K562 (cell line): ENCODE measurements around the gene CARD11. TPM values are rescaled to one million over a fixed set of nuclear protein-coding genes. Genes with fewer than 3 reads are reported as not detected.

ENCODE experiments used
- ATAC-seq: fragments of 200-7000 bp; cut with Tn5 transposase; 3 replicates; pipeline ENCODE4 v1.9.1; 2020; ENCODE audit warnings: moderate library complexity
- BruUV-seq: library from RNA; stranded (reverse); fragments of 400-500 nt; replicated peaks from 2 replicates; lab custom pipeline; 2021; lab: Mats Ljungman, UMichigan
- CTCF ChIA-PET: fragments of 300-600 bp; formaldehyde crosslinking; extraction: SDS; loops from one replicate; lab custom pipeline; 2021; ENCODE audit warnings: low intra/inter-chr PET ratio; lab: Yijun Ruan, JAX
- POLR2A ChIA-PET: fragments of 300-600, 350-650 bp; sonication (Branson Sonifier 250); formaldehyde crosslinking; extraction: SDS; loops from one replicate; lab custom pipeline; 2021; ENCODE audit warnings: antibody characterized with exemption, inconsistent platforms; lab: Yijun Ruan, JAX
- DNase-seq, 4 experiments: peaks; one replicate each; pipeline versions ENCODE4 v3.0.0 to v3.0.0-alpha.2; 2011 to 2018; ENCODE audit warnings: low spot score in 3 of 4, mixed read lengths in 3 of 4; ENCODE audit errors: extremely low read depth in 1 of 4
- FAIRE-seq: peaks from 2 replicates; lab custom pipeline; 2011; peaks lifted over from hg19 to GRCh38; lab: Jason Lieb, UNC
- H2AFZ ChIP-seq: 2 replicates; pipeline ENCODE4 v1.6.0; 2011; ENCODE audit warnings: low read depth, low read length, control low read depth, inconsistent platforms
- H3K27ac ChIP-seq: fragments of 200-600 bp; 3 replicates; pipeline ENCODE4 v1.8.0; 2011; ENCODE audit warnings: low read depth, mild to moderate bottlenecking, control low read depth, inconsistent platforms, low read length, moderate library complexity, mixed read lengths; ENCODE audit errors: extremely low read depth
- H3K27me3 ChIP-seq, 2 experiments: fragments of 300-600 bp in 1 of 2; 2 replicates in 1 of 2; 3 replicates in 1 of 2; pipeline versions ENCODE4 v1.6.0 to v1.8.0; 2011; ENCODE audit warnings: inconsistent platforms in 2 of 2, low read length in 2 of 2, mild to moderate bottlenecking in 1 of 2, mixed read lengths in 1 of 2, moderate library complexity in 1 of 2; ENCODE audit not compliant: control insufficient read depth in 2 of 2, insufficient read depth in 2 of 2
- H3K36me3 ChIP-seq: fragments of 300-600 bp; 3 replicates; pipeline ENCODE4 v1.8.0; 2011; ENCODE audit warnings: mild to moderate bottlenecking, low read length, inconsistent platforms; ENCODE audit not compliant: control insufficient read depth, insufficient read depth
- H3K4me1 ChIP-seq, 2 experiments: fragments of 200-600 bp in 1 of 2; replicated peaks in 1 of 2; 2 replicates in 1 of 2; 3 replicates in 1 of 2; pipeline versions ENCODE4 v1.5.1 to v1.8.0; 2011; ENCODE audit warnings: inconsistent platforms in 2 of 2, low read length in 2 of 2, mild to moderate bottlenecking in 1 of 2, mixed read lengths in 1 of 2, moderate library complexity in 1 of 2; ENCODE audit not compliant: control insufficient read depth in 2 of 2, insufficient read depth in 2 of 2
- H3K4me2 ChIP-seq: 2 replicates; pipeline ENCODE4 v1.6.1; 2011; ENCODE audit warnings: low read length, control low read depth, inconsistent platforms, mixed read lengths; ENCODE audit not compliant: insufficient read depth
- H3K4me3 ChIP-seq: fragments of 200-600 bp; sonication (generic), shearing (Covaris generic); 2 replicates; pipeline ENCODE4 v1.5.1; 2016; ENCODE audit warnings: control low read depth, inconsistent platforms
- H3K79me2 ChIP-seq: fragments of 200-600 bp; 3 replicates; pipeline ENCODE4 v1.8.0; 2011; ENCODE audit warnings: low read length, inconsistent platforms; ENCODE audit not compliant: control insufficient read depth, insufficient read depth
- H3K9ac ChIP-seq, 2 experiments: 2 replicates each; pipeline versions ENCODE4 v1.6.0 to v1.6.1; 2011; ENCODE audit warnings: low read depth in 2 of 2, low read length in 2 of 2, control low read depth in 1 of 2, inconsistent platforms in 1 of 2, mild to moderate bottlenecking in 1 of 2, mixed read lengths in 1 of 2; ENCODE audit not compliant: insufficient read depth in 1 of 2
- H3K9me1 ChIP-seq: one replicate; pipeline ENCODE4 v1.6.0; 2011; ENCODE audit warnings: inconsistent platforms, mild to moderate bottlenecking, low read length, moderate library complexity; ENCODE audit not compliant: control insufficient read depth, insufficient read depth
- H3K9me3 ChIP-seq: replicated peaks from 2 replicates; pipeline ENCODE4 v1.5.1; 2011; ENCODE audit warnings: low read depth, low read length, inconsistent platforms; ENCODE audit not compliant: control insufficient read depth, insufficient read depth
- H4K20me1 ChIP-seq: replicated peaks from 2 replicates; pipeline ENCODE4 v1.6.1; 2011; ENCODE audit warnings: low read length, inconsistent platforms, mixed read lengths; ENCODE audit not compliant: control insufficient read depth, insufficient read depth
- E2F1 ChIP-seq: sonication (generic); formaldehyde crosslinking; IDR thresholded peaks from 2 replicates; pipeline ENCODE4 v1.8.1; 2023; ENCODE audit warnings: mild to moderate bottlenecking, missing genetic modification reagents, moderate library complexity
- HDGF ChIP-seq: fragments of 450-650 bp; IDR thresholded peaks from 2 replicates; pipeline ENCODE4 v1.6.1; 2016
- IFI16 ChIP-seq: fragments of 250-450 bp; sonication (Bioruptor Pico); IDR thresholded peaks from 2 replicates; pipeline ENCODE4 v2.1.2; 2022; ENCODE audit warnings: mild to moderate bottlenecking, inconsistent platforms
- NBN ChIP-seq: fragments of 450-650 bp; IDR thresholded peaks from 2 replicates; pipeline ENCODE4 v1.6.1; 2016; ENCODE audit warnings: low read depth, mild to moderate bottlenecking
- SAP30 ChIP-seq: fragments of 200-600 bp; sonication (generic); IDR thresholded peaks from 2 replicates; pipeline ENCODE4 v1.6.1; 2012; ENCODE audit warnings: borderline replicate concordance, low read depth, mild to moderate bottlenecking, moderate library complexity, low read length, control low read depth, inconsistent platforms; ENCODE audit not compliant: insufficient read depth, poor library complexity, severe bottlenecking
- WGBS: fragments of 100-300 bp; shearing (Covaris generic); methylation state at CpG from one replicate; pipeline ENCODE4 v1.1.6; 2016; ENCODE audit warnings: low coverage, mixed read lengths; ENCODE audit not compliant: insufficient coverage; ENCODE audit errors: missing lambda C conversion rate; 5-methylcytosine and 5-hydroxymethylcytosine counted together
- in situ Hi-C: fragments of 300-500 bp; cut with MboI; formaldehyde crosslinking; loops from 4 replicates; pipeline ENCODE4 v1.15.0; 2018; ENCODE audit warnings: inconsistent platforms, mixed read lengths
- intact Hi-C: fragments of 100-400 bp; cut with micrococcal nuclease; formaldehyde crosslinking; loops from 2 replicates; pipeline ENCODE4 v1.14.2; 2022
- polyA plus RNA-seq, 8 experiments: library from polyadenylated mRNA; depleted of rRNA in 4 of 8; stranded (reverse) in 5 of 8; unstranded in 3 of 8; fragments of >200 nt; fragmentation: Nextera tagmentation in 2 of 8; fragmentation: Illumina TruSeq in 1 of 8; extraction: Ambion mirVana in 2 of 8; extraction: Trizol in 1 of 8; gene quantifications; 2 replicates each; pipeline versions ENCODE4 v1.2.1 to v1.2.3, GENCODE V29; 2011 to 2014; ENCODE audit warnings: inconsistent platforms in 1 of 8, missing spikeins in 1 of 8
- total RNA-seq, 7 experiments: library from RNA; depleted of rRNA in 6 of 7; stranded (reverse); fragments of >200 nt in 6 of 7; fragmentation: Illumina TruSeq in 2 of 7; extraction: Trizol in 2 of 7; gene quantifications; 2 replicates each; pipeline versions ENCODE4 v1.2.1 to v1.2.3, GENCODE V29; 2011 to 2021; ENCODE audit warnings: low replicate concordance in 1 of 7
- TF ChIP-seq, protein P1 (sequence below), 2 experiments: fragments of 450-650 bp; IDR thresholded peaks; 2 replicates each; pipeline ENCODE4 v1.6.1; 2018; ENCODE audit warnings: mild to moderate bottlenecking in 2 of 2, low read depth in 1 of 2; ENCODE audit not compliant: partially characterized antibody in 2 of 2

Gene CARD11
- total and polyA plus RNA-seq, 9 of the 15 experiments (the other 6 are each of a cell fraction or from before 2014, with no cell fraction given): 0.07 to 12.8 (median 5.7) TPM

DNA sequence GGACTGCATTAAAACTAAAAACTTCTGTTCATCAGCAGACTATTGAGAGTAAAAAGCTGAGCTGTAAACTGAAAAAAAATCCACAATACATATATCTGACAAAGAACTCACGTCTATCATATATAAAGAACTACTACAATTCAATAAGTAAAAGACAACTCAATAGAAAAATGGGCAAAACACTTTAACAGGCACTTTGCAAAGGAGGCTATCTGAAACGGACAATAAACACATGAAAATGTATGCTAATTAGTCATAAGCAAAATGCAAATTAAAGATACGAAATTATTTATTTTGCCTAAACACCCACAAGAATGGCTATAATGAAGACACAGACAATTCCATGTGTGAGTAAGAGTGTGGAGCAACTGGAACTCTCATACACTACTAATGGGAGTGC lies 18.1 kb downstream of the CARD11 start:
- H3K9ac ChIP-seq: no peak overlapping the region
- no peak overlapping the region for H2AFZ ChIP-seq
- CTCF ChIA-PET: interaction anchor here (0.6 kb wide), 1 partner anchor 607 kb away, joined by 4 read pairs; no protein-coding TSS in a partner anchor
- H3K79me2 ChIP-seq: no peaks in the 10 kb centered on the region
- H3K4me3 ChIP-seq: no peak overlapping the region
- in situ Hi-C loops: no loop called here
- no peaks in the 10 kb centered on the region for H3K27me3 ChIP-seq
- H3K4me1 ChIP-seq: peaks cover 0 to 4% of the 10 kb centered on the region in 2 experiments; a peak in 1 of 5 replicates
- H3K4me2 ChIP-seq: no peak overlapping the region
- intact Hi-C loops: no loop called here
- POLR2A ChIA-PET: no interaction called here
- no peaks in the 10 kb centered on the region for H3K9me3 ChIP-seq
- no peak for TF ChIP-seq NBN
- TF ChIP-seq, protein P1, sequence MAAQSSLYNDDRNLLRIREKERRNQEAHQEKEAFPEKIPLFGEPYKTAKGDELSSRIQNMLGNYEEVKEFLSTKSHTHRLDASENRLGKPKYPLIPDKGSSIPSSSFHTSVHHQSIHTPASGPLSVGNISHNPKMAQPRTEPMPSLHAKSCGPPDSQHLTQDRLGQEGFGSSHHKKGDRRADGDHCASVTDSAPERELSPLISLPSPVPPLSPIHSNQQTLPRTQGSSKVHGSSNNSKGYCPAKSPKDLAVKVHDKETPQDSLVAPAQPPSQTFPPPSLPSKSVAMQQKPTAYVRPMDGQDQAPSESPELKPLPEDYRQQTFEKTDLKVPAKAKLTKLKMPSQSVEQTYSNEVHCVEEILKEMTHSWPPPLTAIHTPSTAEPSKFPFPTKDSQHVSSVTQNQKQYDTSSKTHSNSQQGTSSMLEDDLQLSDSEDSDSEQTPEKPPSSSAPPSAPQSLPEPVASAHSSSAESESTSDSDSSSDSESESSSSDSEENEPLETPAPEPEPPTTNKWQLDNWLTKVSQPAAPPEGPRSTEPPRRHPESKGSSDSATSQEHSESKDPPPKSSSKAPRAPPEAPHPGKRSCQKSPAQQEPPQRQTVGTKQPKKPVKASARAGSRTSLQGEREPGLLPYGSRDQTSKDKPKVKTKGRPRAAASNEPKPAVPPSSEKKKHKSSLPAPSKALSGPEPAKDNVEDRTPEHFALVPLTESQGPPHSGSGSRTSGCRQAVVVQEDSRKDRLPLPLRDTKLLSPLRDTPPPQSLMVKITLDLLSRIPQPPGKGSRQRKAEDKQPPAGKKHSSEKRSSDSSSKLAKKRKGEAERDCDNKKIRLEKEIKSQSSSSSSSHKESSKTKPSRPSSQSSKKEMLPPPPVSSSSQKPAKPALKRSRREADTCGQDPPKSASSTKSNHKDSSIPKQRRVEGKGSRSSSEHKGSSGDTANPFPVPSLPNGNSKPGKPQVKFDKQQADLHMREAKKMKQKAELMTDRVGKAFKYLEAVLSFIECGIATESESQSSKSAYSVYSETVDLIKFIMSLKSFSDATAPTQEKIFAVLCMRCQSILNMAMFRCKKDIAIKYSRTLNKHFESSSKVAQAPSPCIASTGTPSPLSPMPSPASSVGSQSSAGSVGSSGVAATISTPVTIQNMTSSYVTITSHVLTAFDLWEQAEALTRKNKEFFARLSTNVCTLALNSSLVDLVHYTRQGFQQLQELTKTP (IDR thresholded peaks at IDR 0.05; ENCODE audit: low read depth in 1 of 2, partially characterized antibody in 2 of 2): peak in 1 of 2 experiments; percentile 96
- no peak for TF ChIP-seq IFI16 (CRISPR knock-in tag)
- TF ChIP-seq E2F1 (CRISPR knock-in tag): no peak
- no peak for TF ChIP-seq SAP30
- TF ChIP-seq HDGF: no peak
- TF ChIP-seq, all 486 proteins: peak for 1
- BruUV-seq: no TSS peak
- ATAC-seq (no peak), DNase-seq (no peak), FAIRE-seq (no peak)
- Histone ChIP-seq H3K36me3 (no peaks in the 10 kb centered on the region), H3K27ac (no peak overlapping the region), H3K9me1 (no peaks in the 10 kb centered on the region), H4K20me1 (no peaks in the 10 kb centered on the region)
- 28% methylated on average over 3 of the region's 3 CpGs for WGBS
